HEK293 (cell line): ENCODE measurements around the gene DENND5A.
A peak's percentile ranks its signal among the peaks of the same experiment; 100 is the strongest.

Experiments
- CTCF ChIA-PET: fragments of 350-600 bp; formaldehyde crosslinking; extraction: SDS; loops from one replicate; lab custom pipeline; 2021; ENCODE audit warnings: antibody characterized with exemption; lab: Yijun Ruan, JAX
- POLR2A ChIA-PET: fragments of 300-600 bp; formaldehyde crosslinking; extraction: SDS; loops from one replicate; lab custom pipeline; 2020; ENCODE audit warnings: antibody characterized with exemption, inconsistent platforms; lab: Yijun Ruan, JAX
- H3K27ac ChIP-seq: fragments of 200-500 bp; sonication (Bioruptor generic); 2 replicates; pipeline ENCODE4 v1.5.1; 2014; ENCODE audit warnings: low read depth, low read length, control low read depth, inconsistent platforms; ENCODE audit errors: extremely low read depth
- H3K36me3 ChIP-seq, 2 experiments: fragments of 200-500 bp in 1 of 2; sonication (Bioruptor generic) in 1 of 2; 1 replicate in 1 of 2; 2 replicates in 1 of 2; pipeline ENCODE4 v1.5.1; 2014 to 2017; ENCODE audit warnings: inconsistent platforms in 2 of 2, low read length in 2 of 2; ENCODE audit not compliant: control insufficient read depth in 2 of 2, insufficient read depth in 1 of 2
- H3K4me1 ChIP-seq: fragments of 200-500 bp; sonication (Bioruptor generic); 2 replicates; pipeline ENCODE4 v1.5.1; 2014; ENCODE audit warnings: mild to moderate bottlenecking, low read length, inconsistent platforms; ENCODE audit not compliant: control insufficient read depth, insufficient read depth
- H3K4me3 ChIP-seq: 2 replicates; pipeline ENCODE4 v1.5.1; 2011; ENCODE audit warnings: low read depth, mild to moderate bottlenecking, control low read depth, low read length, moderate library complexity
- H3K9me3 ChIP-seq: fragments of 200-500 bp; sonication (Bioruptor generic); 2 replicates; pipeline ENCODE4 v1.5.1; 2014; ENCODE audit warnings: low read depth, low read length, inconsistent platforms; ENCODE audit not compliant: control insufficient read depth, insufficient read depth
- EGR2 ChIP-seq: fragments of 450-650 bp; formaldehyde crosslinking; IDR thresholded peaks from 2 replicates; pipeline ENCODE4 v1.5.1; 2016; ENCODE audit warnings: low read depth, missing biosample characterization, missing genetic modification characterization
- GLI4 ChIP-seq: fragments of 450-650 bp; formaldehyde crosslinking; IDR thresholded peaks from 2 replicates; pipeline ENCODE4 v1.5.1; 2016; ENCODE audit warnings: missing biosample characterization, missing genetic modification characterization
- GLIS1 ChIP-seq: fragments of 450-650 bp; formaldehyde crosslinking; IDR thresholded peaks from 2 replicates; pipeline ENCODE4 v1.5.1; 2016; ENCODE audit warnings: missing biosample characterization, missing genetic modification characterization
- HOXA7 ChIP-seq: sonication (generic); formaldehyde crosslinking; IDR thresholded peaks from 2 replicates; pipeline ENCODE4 v1.8.1; 2022; ENCODE audit warnings: missing genetic modification reagents, borderline replicate concordance
- INSM2 ChIP-seq: fragments of 450-650 bp; formaldehyde crosslinking; IDR thresholded peaks from 2 replicates; pipeline ENCODE4 v1.5.1; 2016; ENCODE audit warnings: missing biosample characterization, missing genetic modification characterization
- KLF7 ChIP-seq: fragments of 450-650 bp; formaldehyde crosslinking; IDR thresholded peaks from 2 replicates; pipeline ENCODE4 v1.5.1; 2016; ENCODE audit warnings: missing biosample characterization, missing genetic modification characterization, borderline replicate concordance
- TRIM28 ChIP-seq: IDR thresholded peaks from 2 replicates; pipeline ENCODE4 v1.6.1; 2011; ENCODE audit warnings: low read length, control low read depth, borderline replicate concordance
- WT1 ChIP-seq: fragments of 450-650 bp; formaldehyde crosslinking; IDR thresholded peaks from 2 replicates; pipeline ENCODE4 v1.5.1; 2016; ENCODE audit warnings: missing biosample characterization, missing genetic modification characterization
- ZBTB17 ChIP-seq: fragments of 450-650 bp; formaldehyde crosslinking; IDR thresholded peaks from 2 replicates; pipeline ENCODE4 v1.5.1; 2016; ENCODE audit warnings: missing biosample characterization, missing genetic modification characterization
- ZFP37 ChIP-seq: fragments of 450-650 bp; formaldehyde crosslinking; IDR thresholded peaks from 2 replicates; pipeline ENCODE4 v1.5.1; 2016; ENCODE audit warnings: missing biosample characterization, missing genetic modification characterization
- ZFP41 ChIP-seq: fragments of 450-650 bp; formaldehyde crosslinking; IDR thresholded peaks from 2 replicates; pipeline ENCODE4 v1.5.1; 2016; ENCODE audit warnings: missing biosample characterization, missing genetic modification characterization, borderline replicate concordance
- ZNF155 ChIP-seq: fragments of 450-650 bp; formaldehyde crosslinking; IDR thresholded peaks from 2 replicates; pipeline ENCODE4 v1.5.1; 2016; ENCODE audit warnings: missing biosample characterization, missing genetic modification characterization
- ZNF175 ChIP-seq: fragments of 450-650 bp; formaldehyde crosslinking; IDR thresholded peaks from 2 replicates; pipeline ENCODE4 v1.5.1; 2016; ENCODE audit warnings: missing biosample characterization, missing genetic modification characterization
- ZNF23 ChIP-seq: fragments of 450-650 bp; formaldehyde crosslinking; IDR thresholded peaks from 2 replicates; pipeline ENCODE4 v1.5.1; 2016; ENCODE audit warnings: missing biosample characterization, missing genetic modification characterization, borderline replicate concordance
- ZNF239 ChIP-seq: fragments of 450-650 bp; formaldehyde crosslinking; IDR thresholded peaks from 2 replicates; pipeline ENCODE4 v1.5.1; 2016; ENCODE audit warnings: missing biosample characterization, missing genetic modification characterization
- ZNF248 ChIP-seq: fragments of 450-650 bp; formaldehyde crosslinking; IDR thresholded peaks from 2 replicates; pipeline ENCODE4 v1.5.1; 2017; ENCODE audit warnings: missing biosample characterization, missing genetic modification characterization
- ZNF366 ChIP-seq: fragments of 450-650 bp; formaldehyde crosslinking; conservative IDR thresholded peaks from 2 replicates; pipeline ENCODE4 v1.5.1; 2016; ENCODE audit warnings: missing biosample characterization, missing genetic modification characterization
- ZNF501 ChIP-seq: fragments of 450-650 bp; formaldehyde crosslinking; IDR thresholded peaks from 2 replicates; pipeline ENCODE4 v1.5.1; 2016; ENCODE audit warnings: missing biosample characterization, missing genetic modification characterization
- ZNF555 ChIP-seq: fragments of 450-650 bp; formaldehyde crosslinking; conservative IDR thresholded peaks from 2 replicates; pipeline ENCODE4 v1.5.1; 2017; ENCODE audit warnings: missing biosample characterization, mild to moderate bottlenecking, missing genetic modification characterization, inconsistent platforms
- ZNF558 ChIP-seq: fragments of 450-650 bp; formaldehyde crosslinking; IDR thresholded peaks from 2 replicates; pipeline ENCODE4 v1.5.1; 2016; ENCODE audit warnings: missing biosample characterization, missing genetic modification characterization
- ZNF561 ChIP-seq: fragments of 450-650 bp; IDR thresholded peaks from 2 replicates; pipeline ENCODE4 v1.5.1; 2018; ENCODE audit warnings: missing biosample characterization, missing genetic modification characterization, borderline replicate concordance
- ZNF585B ChIP-seq: fragments of 450-650 bp; formaldehyde crosslinking; IDR thresholded peaks from 2 replicates; pipeline ENCODE4 v1.5.1; 2016; ENCODE audit warnings: missing biosample characterization, missing genetic modification characterization
- ZNF600 ChIP-seq: fragments of 450-650 bp; formaldehyde crosslinking; IDR thresholded peaks from 2 replicates; pipeline ENCODE4 v1.5.1; 2016; ENCODE audit warnings: missing biosample characterization, missing genetic modification characterization
- ZNF704 ChIP-seq: fragments of 450-650 bp; formaldehyde crosslinking; IDR thresholded peaks from 2 replicates; pipeline ENCODE4 v1.5.1; 2016; ENCODE audit warnings: missing biosample characterization, missing genetic modification characterization
- ZNF777 ChIP-seq: fragments of 450-650 bp; formaldehyde crosslinking; IDR thresholded peaks from 2 replicates; pipeline ENCODE4 v1.5.1; 2017; ENCODE audit warnings: missing biosample characterization, missing genetic modification characterization, borderline replicate concordance
- ZNF843 ChIP-seq: fragments of 450-650 bp; formaldehyde crosslinking; IDR thresholded peaks from 2 replicates; pipeline ENCODE4 v1.5.1; 2016; ENCODE audit warnings: missing biosample characterization, missing genetic modification characterization
- ZXDB ChIP-seq: fragments of 450-650 bp; formaldehyde crosslinking; IDR thresholded peaks from 2 replicates; pipeline ENCODE4 v1.5.1; 2016; ENCODE audit warnings: missing biosample characterization, missing genetic modification characterization

The DENND5A gene

GRCh38 chr11:9314291-9315077 lies 49.3 kb upstream of the DENND5A start, which contains the start of gene TMEM41B (continued):
- TF ChIP-seq ZBTB17 (tag by site-specific recombination) (peak; percentile 64), ZNF843 (tag by site-specific recombination) (peak; percentile 28; the same call in 1 of the 2 replicates), INSM2 (no peak), ZXDB (tag by site-specific recombination) (0 out of 2 replicates have a peak, but pooled peaks have one; percentile 42), ZNF175 (tag by site-specific recombination) (no peak), HOXA7 (no peak), KLF7 (tag by site-specific recombination) (no peak), WT1 (tag by site-specific recombination) (0 out of 2 replicates have a peak, but pooled peaks have one; percentile 32), ZNF558 (tag by site-specific recombination) (no peak), ZNF555 (tag by site-specific recombination) (no peak), GLI4 (tag by site-specific recombination) (no peak), EGR2 (tag by site-specific recombination) (peak; percentile 74), ZNF155 (tag by site-specific recombination) (no peak)

DNA sequence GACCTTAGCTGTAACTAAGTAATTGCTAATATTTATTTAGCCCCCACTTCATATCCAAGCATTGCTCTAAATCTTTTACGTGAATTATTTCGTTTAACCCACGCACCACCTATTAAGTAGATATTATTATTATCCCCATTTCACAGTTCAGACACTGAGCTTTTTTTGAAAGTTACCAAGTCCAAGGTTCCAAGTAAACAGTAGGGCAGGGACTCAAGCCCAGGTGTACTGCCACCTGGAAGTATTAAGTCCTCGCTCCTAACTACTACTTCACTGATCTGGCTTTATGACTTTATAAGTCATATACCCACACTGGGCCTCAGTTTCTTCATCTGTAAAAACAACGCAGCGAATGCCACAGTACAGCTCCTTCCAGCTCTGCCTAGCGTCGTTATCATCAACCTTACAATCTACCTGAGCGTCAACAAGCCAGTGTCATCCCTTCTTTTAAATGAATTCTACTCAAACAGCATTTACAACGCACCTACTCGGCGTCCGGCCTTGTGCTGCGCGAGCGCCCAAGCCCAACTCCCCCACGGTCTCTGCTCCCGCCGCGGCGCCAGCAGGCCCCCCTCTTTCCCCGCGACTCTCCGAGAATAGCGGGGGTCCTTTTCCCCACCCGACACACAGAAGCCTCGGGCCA lies 48.6 kb upstream of the DENND5A start:
- Histone ChIP-seq H3K36me3 (no peaks in the 10 kb centered on the region), H3K27ac (peak overlapping the region; percentile 65; the same call in 1 of the 2 replicates), H3K9me3 (no peaks in the 10 kb centered on the region), H3K4me1 (no peaks in the 10 kb centered on the region), H3K4me3 (peak overlapping the region; percentile 99)
- no peak for TF ChIP-seq ZNF239 (tag by site-specific recombination)
- TF ChIP-seq ZNF23 = no peak
- TF ChIP-seq ZNF248 (tag by site-specific recombination) = no peak
- no peak for TF ChIP-seq ZFP41
- 0 out of 2 replicates have a peak, but pooled peaks have one; percentile 48 for TF ChIP-seq ZNF501 (tag by site-specific recombination)
- TF ChIP-seq GLIS1 (tag by site-specific recombination) = peak; percentile 63; the same call in 1 of the 2 replicates
- TF ChIP-seq INSM2 = no peak
- TF ChIP-seq ZFP37 = 0 out of 2 replicates have a peak, but pooled peaks have one; percentile 65
- TF ChIP-seq ZNF366 (tag by site-specific recombination) = 0 out of 2 replicates have a peak, but pooled peaks have one; percentile 11
- TF ChIP-seq TRIM28 = no peak
- no peak for TF ChIP-seq ZNF777 (tag by site-specific recombination)
- TF ChIP-seq ZNF704 (tag by site-specific recombination) = no peak
- TF ChIP-seq ZNF600 (tag by site-specific recombination) = no peak
- no peak for TF ChIP-seq ZNF585B (tag by site-specific recombination)
- TF ChIP-seq WT1 (tag by site-specific recombination) = no peak
- no peak for TF ChIP-seq ZNF561 (tag by site-specific recombination)
- TF ChIP-seq GLI4 (tag by site-specific recombination) = no peak
- ChIA-PET CTCF (interaction anchor here (0.6 to 1.0 kb wide), 4 partner anchors 9 to 193 kb away, joined by 3 to 6 read pairs (median 5); no protein-coding TSS in a partner anchor), POLR2A (interaction anchor here (1.0 to 2.2 kb wide), 7 partner anchors 12 to 147 kb away, joined by 4 to 11 read pairs (median 4); partner anchors contain the start of genes DENND5A, IPO7 and ZNF143)
